HepG2 (cell line): ENCODE data around the gene PSMD9.

Source experiments
- NR2F1 ChIP-seq, 2 experiments: fragments of 450-650 bp in 1 of 2; formaldehyde crosslinking in 1 of 2; IDR thresholded peaks; 2 replicates each; pipeline versions ENCODE4 v1.5.0 to v1.6.1; 2016 to 2020; ENCODE audit warnings: mild to moderate bottlenecking in 1 of 2, missing compliant biosample characterization in 1 of 2, missing genetic modification reagents in 1 of 2, moderate library complexity in 1 of 2
- RNF2 ChIP-seq: fragments of 450-650 bp; conservative IDR thresholded peaks from 2 replicates; pipeline ENCODE4 v1.6.1; 2016; ENCODE audit warnings: low read depth
- YY1 ChIP-seq: IDR thresholded peaks from 2 replicates; pipeline ENCODE4 v1.6.1; 2011; ENCODE audit warnings: low read length, low read depth, moderate library complexity, mild to moderate bottlenecking; ENCODE audit not compliant: insufficient read depth, insufficient replicate concordance
- ZFX ChIP-seq: sonication (generic); formaldehyde crosslinking; IDR thresholded peaks from 2 replicates; pipeline ENCODE4 v1.4.0; 2020; ENCODE audit warnings: mild to moderate bottlenecking, low read depth, missing genetic modification reagents, moderate library complexity

DNA sequence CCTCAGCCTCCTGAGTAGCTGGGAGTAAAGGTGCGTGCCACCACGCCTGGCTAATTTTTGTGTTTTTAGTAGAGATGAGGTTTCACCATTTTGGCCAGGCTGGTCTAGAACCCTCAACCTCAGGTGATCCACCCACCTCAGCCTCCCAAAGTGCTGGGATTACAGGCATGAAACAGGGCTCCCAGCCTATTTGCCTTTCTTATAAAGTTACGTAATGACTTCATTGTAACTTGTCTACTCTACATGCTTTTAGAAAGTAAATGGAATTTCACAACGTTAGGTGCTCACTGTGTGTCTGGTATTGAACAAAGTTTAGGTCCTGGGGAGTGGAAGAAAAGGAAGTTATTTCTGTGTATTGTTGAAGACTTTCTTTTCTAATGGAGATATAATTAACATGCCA, 42.3 kb downstream of the PSMD9 start:
- TF ChIP-seq RNF2: no peak
- no peak for TF ChIP-seq YY1
- TF ChIP-seq NR2F1 (CRISPR knock-in tag; IDR thresholded peaks at IDR 0.05): no peak
- no peak for TF ChIP-seq ZFX (CRISPR knock-in tag)
